ENCODE data around the gene MERTK.

DNA sequence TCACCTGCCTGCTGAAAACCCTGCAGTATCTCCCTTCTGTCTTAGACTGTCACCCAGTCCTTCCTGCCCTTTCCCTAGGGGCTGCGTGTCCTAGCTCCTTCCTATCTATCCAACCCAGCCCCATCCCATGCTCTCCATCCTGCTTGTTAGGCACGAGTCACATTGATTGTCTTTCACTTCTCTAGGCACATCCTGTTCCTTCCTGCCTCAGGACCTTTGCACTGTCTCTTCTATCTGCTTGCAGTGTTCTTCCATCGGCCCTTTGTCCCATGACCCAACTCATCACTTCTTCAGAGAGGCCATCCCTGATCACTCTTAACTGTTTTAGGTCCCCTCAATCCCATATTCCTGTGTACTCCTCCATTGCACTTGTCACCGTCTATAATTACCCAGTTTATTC, 50.4 kb downstream of the MERTK start:
- TF ChIP-seq POLR2A (IDR thresholded peaks at IDR 0.05) (no peak), CTCF (IDR thresholded peaks at IDR 0.05) (no peak)
